Measurements from ENCODE around the gene OR4M1.
"Not testable (repeated sequence)": the region's sequence is repeated elsewhere in the genome, so short reads cannot be mapped to it uniquely, and the experiment has no call there.

Gene OR4M1

GRCh38 chr14:19773204-19773603 lies at the start of gene OR4M1:
Gene OR4M1 (plus strand): TSS chr14:19773504. CDS start chr14:19780323, 6,819 bp downstream.
- H3K27me3 ChIP-seq (ENCODE audit: control insufficient read depth in 2 of 2, insufficient read depth in 2 of 2, low read length in 2 of 2); H3K36me3 ChIP-seq (ENCODE audit: control insufficient read depth in 2 of 2, insufficient read depth in 2 of 2, low read length in 2 of 2); H3K27ac ChIP-seq (ENCODE audit: low read depth in 2 of 2, low read length in 2 of 2): not testable (repeated sequence)

GRCh38 chr14:19729359-19729758 lies 43.9 kb upstream of the OR4M1 start:
- no peak overlapping the region for H3K9ac ChIP-seq (ENCODE audit: low read depth in 1 of 2, low read length in 2 of 2)
- no peak overlapping the region for H3K27ac ChIP-seq (ENCODE audit: low read depth in 2 of 2, low read length in 2 of 2)
- no peak overlapping the region for H3K4me3 ChIP-seq (ENCODE audit: low read length in 2 of 2)
- no peaks in the 10 kb centered on the region for H3K36me3 ChIP-seq (ENCODE audit: control insufficient read depth in 2 of 2, insufficient read depth in 2 of 2, low read length in 2 of 2)
- no peaks in the 10 kb centered on the region for H3K4me1 ChIP-seq (ENCODE audit: control insufficient read depth in 2 of 2, insufficient read depth in 2 of 2, low read length in 2 of 2)
- no peaks in the 10 kb centered on the region for H3K27me3 ChIP-seq (ENCODE audit: control insufficient read depth in 2 of 2, insufficient read depth in 2 of 2, low read length in 2 of 2)
- H3K9me3 ChIP-seq (ENCODE audit: control insufficient read depth in 2 of 2, low read length in 2 of 2) = no peaks in the 10 kb centered on the region

More at GRCh38 chr14:19773204-19773603, at the start of gene OR4M1:
- H3K4me3 ChIP-seq (ENCODE audit: low read length in 2 of 2); H3K9ac ChIP-seq (ENCODE audit: low read depth in 1 of 2, low read length in 2 of 2); H3K4me1 ChIP-seq (ENCODE audit: control insufficient read depth in 2 of 2, insufficient read depth in 2 of 2, low read length in 2 of 2); H3K9me3 ChIP-seq (ENCODE audit: control insufficient read depth in 2 of 2, low read length in 2 of 2): not testable (repeated sequence)

GRCh38 chr14:19729763-19730162 lies 43.5 kb upstream of the OR4M1 start:
- H3K4me3 ChIP-seq (ENCODE audit: low read length in 2 of 2) = no peak overlapping the region
- no peaks in the 10 kb centered on the region for H3K9me3 ChIP-seq (ENCODE audit: control insufficient read depth in 2 of 2, low read length in 2 of 2)
- no peaks in the 10 kb centered on the region for H3K36me3 ChIP-seq (ENCODE audit: control insufficient read depth in 2 of 2, insufficient read depth in 2 of 2, low read length in 2 of 2)
- no peak overlapping the region for H3K27ac ChIP-seq (ENCODE audit: low read depth in 2 of 2, low read length in 2 of 2)
- H3K27me3 ChIP-seq (ENCODE audit: control insufficient read depth in 2 of 2, insufficient read depth in 2 of 2, low read length in 2 of 2) = no peaks in the 10 kb centered on the region
- H3K9ac ChIP-seq (ENCODE audit: low read depth in 1 of 2, low read length in 2 of 2) = no peak overlapping the region
- H3K4me1 ChIP-seq (ENCODE audit: control insufficient read depth in 2 of 2, insufficient read depth in 2 of 2, low read length in 2 of 2) = no peaks in the 10 kb centered on the region

GRCh38 chr14:19733893-19734292 lies 39.4 kb upstream of the OR4M1 start:
- not testable (repeated sequence) for H3K9ac ChIP-seq (ENCODE audit: low read depth in 1 of 2, low read length in 2 of 2); H3K4me1 ChIP-seq (ENCODE audit: control insufficient read depth in 2 of 2, insufficient read depth in 2 of 2, low read length in 2 of 2); H3K36me3 ChIP-seq (ENCODE audit: control insufficient read depth in 2 of 2, insufficient read depth in 2 of 2, low read length in 2 of 2); H3K27me3 ChIP-seq (ENCODE audit: control insufficient read depth in 2 of 2, insufficient read depth in 2 of 2, low read length in 2 of 2); H3K4me3 ChIP-seq (ENCODE audit: low read length in 2 of 2); H3K9me3 ChIP-seq (ENCODE audit: control insufficient read depth in 2 of 2, low read length in 2 of 2); H3K27ac ChIP-seq (ENCODE audit: low read depth in 2 of 2, low read length in 2 of 2)

- Histone ChIP-seq H3K9me3 (ENCODE audit: control insufficient read depth in 2 of 2, low read length in 2 of 2) (no peaks in the 10 kb centered on the region), H3K9ac (ENCODE audit: low read depth in 1 of 2, low read length in 2 of 2) (no peak within 1 kb of the TSS), H3K36me3 (ENCODE audit: control insufficient read depth in 2 of 2, insufficient read depth in 2 of 2, low read length in 2 of 2) (no peaks in the 10 kb centered on the region), H3K27me3 (ENCODE audit: control insufficient read depth in 2 of 2, insufficient read depth in 2 of 2, low read length in 2 of 2) (no peaks in the 10 kb centered on the region), H3K4me3 (ENCODE audit: low read length in 2 of 2) (no peak within 1 kb of the TSS), H3K4me1 (ENCODE audit: control insufficient read depth in 2 of 2, insufficient read depth in 2 of 2, low read length in 2 of 2) (no peaks in the 10 kb centered on the region), H3K27ac (ENCODE audit: low read depth in 2 of 2, low read length in 2 of 2) (no peak within 1 kb of the TSS)
These were observed 30.0 kb upstream of the OR4M1 start, which contains the start of gene OR4Q3 for GRCh38 chr14:19743256-19743655. Gene OR4Q3 (plus strand): TSS chr14:19743571.

GRCh38 chr14:19752316-19752715 lies 21.0 kb upstream of the OR4M1 start:
- H3K4me3 ChIP-seq (ENCODE audit: low read length in 2 of 2); H3K27me3 ChIP-seq (ENCODE audit: control insufficient read depth in 2 of 2, insufficient read depth in 2 of 2, low read length in 2 of 2); H3K4me1 ChIP-seq (ENCODE audit: control insufficient read depth in 2 of 2, insufficient read depth in 2 of 2, low read length in 2 of 2); H3K36me3 ChIP-seq (ENCODE audit: control insufficient read depth in 2 of 2, insufficient read depth in 2 of 2, low read length in 2 of 2); H3K9me3 ChIP-seq (ENCODE audit: control insufficient read depth in 2 of 2, low read length in 2 of 2); H3K27ac ChIP-seq (ENCODE audit: low read depth in 2 of 2, low read length in 2 of 2); H3K9ac ChIP-seq (ENCODE audit: low read depth in 1 of 2, low read length in 2 of 2): not testable (repeated sequence)

GRCh38 chr14:19754172-19754571 lies 19.1 kb upstream of the OR4M1 start:
- Histone ChIP-seq H3K27me3 (ENCODE audit: control insufficient read depth in 2 of 2, insufficient read depth in 2 of 2, low read length in 2 of 2) (no peaks in the 10 kb centered on the region), H3K27ac (ENCODE audit: low read depth in 2 of 2, low read length in 2 of 2) (no peak overlapping the region), H3K4me3 (ENCODE audit: low read length in 2 of 2) (no peak overlapping the region)

GRCh38 chr14:19771491-19771890 lies 1.8 kb upstream of the OR4M1 start:
- H3K4me3 ChIP-seq (ENCODE audit: low read length in 2 of 2); H3K9me3 ChIP-seq (ENCODE audit: control insufficient read depth in 2 of 2, low read length in 2 of 2); H3K36me3 ChIP-seq (ENCODE audit: control insufficient read depth in 2 of 2, insufficient read depth in 2 of 2, low read length in 2 of 2); H3K27me3 ChIP-seq (ENCODE audit: control insufficient read depth in 2 of 2, insufficient read depth in 2 of 2, low read length in 2 of 2); H3K27ac ChIP-seq (ENCODE audit: low read depth in 2 of 2, low read length in 2 of 2); H3K9ac ChIP-seq (ENCODE audit: low read depth in 1 of 2, low read length in 2 of 2); H3K4me1 ChIP-seq (ENCODE audit: control insufficient read depth in 2 of 2, insufficient read depth in 2 of 2, low read length in 2 of 2): not testable (repeated sequence)

More at GRCh38 chr14:19754172-19754571, 19.1 kb upstream of the OR4M1 start:
- no peak overlapping the region for H3K9ac ChIP-seq (ENCODE audit: low read depth in 1 of 2, low read length in 2 of 2)
- H3K36me3 ChIP-seq (ENCODE audit: control insufficient read depth in 2 of 2, insufficient read depth in 2 of 2, low read length in 2 of 2) = no peaks in the 10 kb centered on the region
- H3K9me3 ChIP-seq (ENCODE audit: control insufficient read depth in 2 of 2, low read length in 2 of 2) = no peaks in the 10 kb centered on the region
- no peaks in the 10 kb centered on the region for H3K4me1 ChIP-seq (ENCODE audit: control insufficient read depth in 2 of 2, insufficient read depth in 2 of 2, low read length in 2 of 2)

GRCh38 chr14:19771895-19772430 lies 1.3 kb upstream of the OR4M1 start:
- Histone ChIP-seq H3K36me3 (ENCODE audit: control insufficient read depth in 2 of 2, insufficient read depth in 2 of 2, low read length in 2 of 2) (no peaks in the 10 kb centered on the region), H3K9ac (ENCODE audit: low read depth in 1 of 2, low read length in 2 of 2) (no peak overlapping the region), H3K4me1 (ENCODE audit: control insufficient read depth in 2 of 2, insufficient read depth in 2 of 2, low read length in 2 of 2) (no peaks in the 10 kb centered on the region), H3K9me3 (ENCODE audit: control insufficient read depth in 2 of 2, low read length in 2 of 2) (peaks cover 0 to 7% of the 10 kb centered on the region in 2 donors), H3K4me3 (ENCODE audit: low read length in 2 of 2) (no peak overlapping the region), H3K27ac (ENCODE audit: low read depth in 2 of 2, low read length in 2 of 2) (no peak overlapping the region), H3K27me3 (ENCODE audit: control insufficient read depth in 2 of 2, insufficient read depth in 2 of 2, low read length in 2 of 2) (no peaks in the 10 kb centered on the region)

GRCh38 chr14:19772454-19772853 lies 850 bp upstream of the OR4M1 start:
- not testable (repeated sequence) for H3K9me3 ChIP-seq (ENCODE audit: control insufficient read depth in 2 of 2, low read length in 2 of 2); H3K4me3 ChIP-seq (ENCODE audit: low read length in 2 of 2); H3K9ac ChIP-seq (ENCODE audit: low read depth in 1 of 2, low read length in 2 of 2); H3K27ac ChIP-seq (ENCODE audit: low read depth in 2 of 2, low read length in 2 of 2); H3K36me3 ChIP-seq (ENCODE audit: control insufficient read depth in 2 of 2, insufficient read depth in 2 of 2, low read length in 2 of 2); H3K27me3 ChIP-seq (ENCODE audit: control insufficient read depth in 2 of 2, insufficient read depth in 2 of 2, low read length in 2 of 2); H3K4me1 ChIP-seq (ENCODE audit: control insufficient read depth in 2 of 2, insufficient read depth in 2 of 2, low read length in 2 of 2)

- Histone ChIP-seq H3K9me3 (ENCODE audit: control insufficient read depth in 2 of 2, low read length in 2 of 2) (peaks cover 0 to 10% of the 10 kb centered on the region in 2 donors), H3K9ac (ENCODE audit: low read depth in 1 of 2, low read length in 2 of 2) (no peak overlapping the region), H3K27me3 (ENCODE audit: control insufficient read depth in 2 of 2, insufficient read depth in 2 of 2, low read length in 2 of 2) (no peaks in the 10 kb centered on the region), H3K4me3 (ENCODE audit: low read length in 2 of 2) (no peak overlapping the region), H3K4me1 (ENCODE audit: control insufficient read depth in 2 of 2, insufficient read depth in 2 of 2, low read length in 2 of 2) (no peaks in the 10 kb centered on the region), H3K36me3 (ENCODE audit: control insufficient read depth in 2 of 2, insufficient read depth in 2 of 2, low read length in 2 of 2) (no peaks in the 10 kb centered on the region), H3K27ac (ENCODE audit: low read depth in 2 of 2, low read length in 2 of 2) (no peak overlapping the region)
These were observed 2.3 kb downstream of the OR4M1 start for GRCh38 chr14:19775587-19775986.
